Heart right ventricle (tissue), 16 donors: ENCODE results near the gene SOBP. TPM values are rescaled to one million over a fixed set of nuclear protein-coding genes. Genes with fewer than 3 reads are reported as not detected.

Experiments
- ATAC-seq, 8 donors: fragments of 200-7000 bp; cut with Tn5 transposase; one replicate each; pipeline ENCODE4 v1.9.1; 2020; ENCODE audit warnings: mild to moderate bottlenecking in 8 of 8, moderate library complexity in 8 of 8, moderate number of reproducible peaks in 1 of 8
- DNase-seq, 2 donors: peaks; one replicate each; pipeline ENCODE4 v3.0.0-alpha.2; 2020
- H3K27ac ChIP-seq, 10 donors: fragments of 200-600 bp; sonication (generic) in 2 of 10; one replicate each; pipeline versions ENCODE4 v1.5.0 to v1.8.0; 2020 to 2022; ENCODE audit warnings: mild to moderate bottlenecking in 3 of 10
- H3K27me3 ChIP-seq, 7 donors: fragments of 200-600 bp; one replicate each; pipeline ENCODE4 v1.8.0; 2021 to 2022; ENCODE audit warnings: mild to moderate bottlenecking in 2 of 7
- H3K36me3 ChIP-seq, 9 donors: fragments of 200-600 bp; sonication (generic) in 1 of 9; one replicate each; pipeline versions ENCODE4 v1.5.0 to v1.8.0; 2020 to 2022; ENCODE audit warnings: mild to moderate bottlenecking in 2 of 9
- H3K4me1 ChIP-seq, 9 donors: fragments of 200-600 bp; sonication (generic) in 1 of 9; one replicate each; pipeline versions ENCODE4 v1.5.0 to v1.8.0; 2020 to 2022; ENCODE audit warnings: mild to moderate bottlenecking in 4 of 9
- H3K4me3 ChIP-seq, 10 donors: fragments of 200-600 bp; sonication (generic) in 2 of 10; one replicate each; pipeline versions ENCODE4 v1.5.0 to v1.8.0; 2020 to 2022; ENCODE audit warnings: mild to moderate bottlenecking in 7 of 10, moderate library complexity in 2 of 10
- H3K9me3 ChIP-seq, 11 donors: fragments of 200-600 bp in 10 of 11; sonication (generic) in 2 of 11; one replicate each; pipeline versions ENCODE4 v1.5.0 to v1.8.0; 2013 to 2022; ENCODE audit warnings: mild to moderate bottlenecking in 2 of 11, control low read depth in 1 of 11, moderate library complexity in 1 of 11
- WGBS, 2 donors: extraction: QIAGEN DNeasy Blood & Tissue Kit; methylation state at CpG; one replicate each; pipeline ENCODE4 v1.1.7; 2013; ENCODE audit warnings: inconsistent platforms in 1 of 2; 5-methylcytosine and 5-hydroxymethylcytosine counted together
- intact Hi-C, 10 donors: fragments of 100-400 bp; cut with DNase I; formaldehyde crosslinking; loops; one replicate each; pipeline versions ENCODE4 v1.11.1 to v1.14.2; 2022
- polyA plus RNA-seq, 2 donors: library from polyadenylated mRNA; stranded (reverse); fragments of 200-250 nt; gene quantifications; one replicate each; pipeline ENCODE4 v1.2.3, GENCODE V29; 2013
- total RNA-seq, 10 donors: library from RNA; stranded (reverse); fragmentation: NEBNext Ultra II Directional in 3 of 10; extraction: Animal tissue kit (Norgen Biotek cat#: 25700) in 3 of 10; gene quantifications; one replicate each; pipeline versions ENCODE4 v1.2.1 to v1.2.4, GENCODE V29; 2021 to 2023
- TF ChIP-seq, protein P1 (sequence below), 9 donors: fragments of 200-600 bp; sonication (generic) in 2 of 9; IDR thresholded peaks; one replicate each; pipeline versions ENCODE4 v1.5.0 to v1.8.0; 2021 to 2022; ENCODE audit warnings: antibody characterized with exemption in 9 of 9, mild to moderate bottlenecking in 5 of 9, moderate library complexity in 1 of 9
- donor health status: Arrhythmogenic right ventricular cardiomyopathy.
- donor health status: ischemic (EF 13 %, LVEDD 7.1; RV severe dilation, severe dysfunction).
- donor health status: healthy with polysubstance abuse.
- donor health status: DM: no; HTN: yes; CAD: no.
- donor health status: DM: no; HTN: no; CAD: no.
- donor health status: ischemic (EF 25% LVEDD 6.9; RV normal size, moderate dysfunction).
- donor health status: ischemic (EF 25% LVEDD 5.7; RV mildly dilated, moderate dysfunction).
- donor health status: healthy.
- donor health status: DM: yes; HTN: yes; CAD: no.
- donor health status: Ischemic cardiomyopathy.
- donor health status: ischemic (EF 35%, LVEDD 5.7; RV mildly dilated, moderate dysfunction).
- donor health status: nonischemic (EF 11% LVEDD 7.7; RV severe dilation, severe dysfunction).
- donor health status: DM: yes; HTN: yes; CAD: no.
- donor health status: PGD.
- donor health status: ischemic (EF 29% LVEDD 5.4; RV normal size, mild dysfunction).
- donor health status: nonischemic (EF 23%, LVEDD 6.1; RV moderate dilation, normal function).

SOBP gene
- total and polyA plus RNA-seq, 12 donors = 5.2 to 25.3 (median 18.2) TPM

DNA sequence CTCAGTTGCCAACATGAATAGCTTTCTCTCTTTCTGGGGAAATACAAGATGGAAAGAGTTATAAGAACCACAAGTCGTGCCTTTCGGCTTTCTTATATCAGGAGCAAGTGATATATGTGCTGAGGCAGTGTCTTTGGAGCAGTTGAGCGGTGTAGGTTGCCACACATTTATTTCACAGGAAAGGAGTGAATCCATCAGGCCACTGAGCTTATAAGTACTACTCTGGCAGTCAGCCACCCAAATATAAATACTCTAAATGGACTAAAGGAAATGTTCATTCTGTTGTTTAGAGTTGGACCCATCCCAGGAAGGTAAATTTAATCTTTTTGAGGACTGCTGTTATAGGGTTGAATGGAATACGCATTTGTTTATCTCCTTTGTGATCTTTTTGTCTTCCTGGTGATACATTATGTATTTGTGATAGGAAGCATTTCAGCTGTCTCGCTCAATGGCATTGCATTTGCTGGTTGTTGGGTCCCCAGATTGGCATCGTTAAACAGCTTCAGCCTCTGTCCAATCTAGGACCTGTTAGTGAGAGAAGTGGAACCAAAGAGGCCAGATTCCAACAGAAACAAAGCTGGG is 139.7 kb downstream of the SOBP start:
- 78 to 82% methylated on average over 6 of the region's 6 CpGs for WGBS, 2 donors
- H3K4me1 ChIP-seq = peaks cover 0 to 22% (median 3%) of the 10 kb centered on the region in 9 donors
- H3K4me3 ChIP-seq = no peak overlapping the region
- H3K36me3 ChIP-seq = no peaks in the 10 kb centered on the region
- TF ChIP-seq, protein P1, sequence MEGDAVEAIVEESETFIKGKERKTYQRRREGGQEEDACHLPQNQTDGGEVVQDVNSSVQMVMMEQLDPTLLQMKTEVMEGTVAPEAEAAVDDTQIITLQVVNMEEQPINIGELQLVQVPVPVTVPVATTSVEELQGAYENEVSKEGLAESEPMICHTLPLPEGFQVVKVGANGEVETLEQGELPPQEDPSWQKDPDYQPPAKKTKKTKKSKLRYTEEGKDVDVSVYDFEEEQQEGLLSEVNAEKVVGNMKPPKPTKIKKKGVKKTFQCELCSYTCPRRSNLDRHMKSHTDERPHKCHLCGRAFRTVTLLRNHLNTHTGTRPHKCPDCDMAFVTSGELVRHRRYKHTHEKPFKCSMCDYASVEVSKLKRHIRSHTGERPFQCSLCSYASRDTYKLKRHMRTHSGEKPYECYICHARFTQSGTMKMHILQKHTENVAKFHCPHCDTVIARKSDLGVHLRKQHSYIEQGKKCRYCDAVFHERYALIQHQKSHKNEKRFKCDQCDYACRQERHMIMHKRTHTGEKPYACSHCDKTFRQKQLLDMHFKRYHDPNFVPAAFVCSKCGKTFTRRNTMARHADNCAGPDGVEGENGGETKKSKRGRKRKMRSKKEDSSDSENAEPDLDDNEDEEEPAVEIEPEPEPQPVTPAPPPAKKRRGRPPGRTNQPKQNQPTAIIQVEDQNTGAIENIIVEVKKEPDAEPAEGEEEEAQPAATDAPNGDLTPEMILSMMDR (IDR thresholded peaks at IDR 0.05) = no peak
- intact Hi-C loops = no loop called here
- DNase-seq (no peak), ATAC-seq (no peak)
- peaks cover 0 to 36% (median 0%) of the 10 kb centered on the region in 7 donors for H3K27me3 ChIP-seq
- H3K27ac ChIP-seq = no peak overlapping the region
- H3K9me3 ChIP-seq = no peaks in the 10 kb centered on the region

DNA sequence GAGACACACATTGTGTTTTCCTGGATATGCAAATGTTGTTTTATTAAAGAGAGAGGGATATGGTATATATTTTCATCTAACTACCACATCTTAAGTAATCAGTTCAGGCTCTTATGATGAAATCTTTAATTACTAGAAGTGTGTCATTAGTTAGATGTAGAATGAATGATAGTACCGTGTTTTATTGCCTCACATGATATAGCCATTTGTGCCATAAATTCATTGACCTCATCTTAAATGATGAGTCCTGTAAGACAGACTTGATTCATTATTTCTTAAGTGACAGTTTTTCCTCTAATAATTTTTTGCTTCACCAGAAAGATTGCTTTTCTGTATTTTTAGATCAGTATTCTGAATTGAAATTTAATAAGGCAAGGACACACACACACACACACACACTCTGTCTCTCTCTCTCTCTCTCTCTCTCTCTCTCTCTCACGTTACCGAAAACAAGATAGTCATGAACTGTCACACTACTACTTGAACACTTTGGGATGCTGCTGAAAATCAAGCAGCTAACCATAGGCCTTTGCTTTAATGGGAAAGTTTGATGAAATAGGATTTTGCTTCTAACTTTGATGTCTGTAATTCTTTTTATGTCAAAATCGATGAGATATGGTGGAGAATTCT is 140.5 kb downstream of the SOBP start:
- Histone ChIP-seq H3K27ac (no peak overlapping the region), H3K4me3 (no peak overlapping the region), H3K9me3 (no peaks in the 10 kb centered on the region), H3K27me3 (peaks cover 0 to 43% (median 0%) of the 10 kb centered on the region in 7 donors), H3K4me1 (peaks cover 0 to 22% (median 3%) of the 10 kb centered on the region in 9 donors), H3K36me3 (peaks cover 0 to 4% (median 0%) of the 10 kb centered on the region in 9 donors)
- intact Hi-C loops = no loop called here
- DNase-seq = no peak
- 85 to 90% methylated on average over 4 of the region's 4 CpGs for WGBS, 2 donors
- ATAC-seq = no peak
- TF ChIP-seq, protein P1 (IDR thresholded peaks at IDR 0.05) = no peak

DNA sequence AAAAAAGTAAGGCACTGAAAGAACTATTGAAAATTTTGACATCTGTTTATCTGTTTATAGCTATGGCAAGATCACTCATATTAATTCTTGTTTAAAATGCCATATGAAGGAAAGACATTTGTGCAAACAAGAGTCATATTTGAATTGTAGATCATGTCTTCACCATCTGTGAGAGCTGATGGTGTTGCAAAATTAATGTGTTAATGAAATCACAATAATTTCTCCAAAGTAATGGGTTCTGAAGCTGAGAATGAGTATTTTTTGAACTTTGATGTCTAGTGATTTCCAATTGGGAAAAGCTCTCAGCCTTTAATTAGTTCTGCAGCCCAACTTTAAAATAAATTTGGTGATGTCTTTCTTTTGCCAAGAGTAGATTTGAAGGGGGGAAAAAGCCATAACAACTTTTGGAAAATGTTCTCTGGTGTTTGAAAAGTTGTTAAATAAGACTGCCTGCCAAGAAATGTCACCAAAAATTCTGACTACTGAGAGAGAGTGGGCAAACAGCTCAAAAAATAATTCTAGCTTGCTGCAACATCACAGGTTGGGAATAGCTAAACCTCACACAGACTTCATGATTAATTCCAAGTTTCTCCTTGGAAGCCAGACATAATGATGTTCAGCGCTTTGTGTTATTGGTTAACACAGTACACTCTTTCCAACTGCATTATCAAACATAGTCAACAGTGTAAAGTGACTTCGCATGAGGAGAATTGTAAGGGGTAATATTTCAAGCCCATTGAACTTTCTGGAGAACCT is 142.6 kb downstream of the SOBP start:
- Histone ChIP-seq H3K27me3 (peaks cover 0 to 57% (median 0%) of the 10 kb centered on the region in 7 donors), H3K36me3 (peaks cover 0 to 18% (median 0%) of the 10 kb centered on the region in 9 donors), H3K27ac (no peak overlapping the region), H3K9me3 (no peaks in the 10 kb centered on the region), H3K4me1 (peaks cover 0 to 19% (median 3%) of the 10 kb centered on the region in 9 donors), H3K4me3 (no peak overlapping the region)
- TF ChIP-seq, protein P1 (IDR thresholded peaks at IDR 0.05) = no peak
- no peak for ATAC-seq
- no peak for DNase-seq
- 77 to 78% methylated on average over 2 of the region's 2 CpGs for WGBS, 2 donors
- intact Hi-C loops = no loop called here

DNA sequence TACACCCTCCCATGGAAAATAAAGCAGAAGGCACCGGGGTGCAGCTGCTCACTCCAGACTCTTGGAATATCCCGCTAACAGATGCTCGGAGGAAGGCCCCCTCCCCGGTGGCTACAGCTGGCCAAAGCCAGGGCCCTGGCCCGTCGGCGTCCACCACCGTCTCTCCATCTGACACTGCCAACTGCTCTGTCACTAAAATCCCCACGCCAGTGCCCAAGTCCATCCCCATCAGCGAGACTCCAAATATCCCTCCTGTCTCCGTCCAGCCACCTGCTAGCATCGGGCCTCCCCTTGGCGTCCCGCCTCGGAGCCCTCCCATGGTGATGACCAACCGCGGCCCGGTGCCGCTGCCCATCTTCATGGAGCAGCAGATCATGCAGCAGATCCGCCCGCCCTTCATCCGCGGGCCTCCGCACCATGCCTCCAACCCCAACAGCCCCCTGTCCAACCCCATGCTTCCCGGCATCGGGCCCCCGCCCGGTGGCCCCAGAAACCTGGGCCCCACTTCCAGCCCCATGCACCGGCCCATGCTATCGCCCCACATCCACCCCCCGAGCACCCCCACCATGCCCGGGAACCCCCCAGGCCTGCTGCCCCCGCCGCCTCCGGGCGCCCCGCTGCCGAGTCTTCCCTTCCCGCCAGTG is 143.9 kb downstream of the SOBP start:
- intact Hi-C loops = no loop called here

More for the DNA sequence above, 143.9 kb downstream of the SOBP start:
- peaks cover 0 to 22% (median 0%) of the 10 kb centered on the region in 9 donors for H3K36me3 ChIP-seq
- WGBS, 2 donors = 73 to 81% methylated on average over 39 of the region's 39 CpGs
- no peaks in the 10 kb centered on the region for H3K9me3 ChIP-seq
- TF ChIP-seq, protein P1 (IDR thresholded peaks at IDR 0.05) = no peak
- H3K27ac ChIP-seq = peak overlapping the region in 4 of 10 donors; percentile 10 to 35 (median 18)
- ATAC-seq (peak; percentile 28 to 77 (median 66)), DNase-seq (peak in 1 of 2 donors; percentile 23)
- no peak overlapping the region for H3K4me3 ChIP-seq
- peaks cover 0 to 57% (median 0%) of the 10 kb centered on the region in 7 donors for H3K27me3 ChIP-seq
- H3K4me1 ChIP-seq = peaks cover 0 to 19% (median 3%) of the 10 kb centered on the region in 9 donors
